ENCODE data around the gene SRPX.

Gene SRPX, protein sequence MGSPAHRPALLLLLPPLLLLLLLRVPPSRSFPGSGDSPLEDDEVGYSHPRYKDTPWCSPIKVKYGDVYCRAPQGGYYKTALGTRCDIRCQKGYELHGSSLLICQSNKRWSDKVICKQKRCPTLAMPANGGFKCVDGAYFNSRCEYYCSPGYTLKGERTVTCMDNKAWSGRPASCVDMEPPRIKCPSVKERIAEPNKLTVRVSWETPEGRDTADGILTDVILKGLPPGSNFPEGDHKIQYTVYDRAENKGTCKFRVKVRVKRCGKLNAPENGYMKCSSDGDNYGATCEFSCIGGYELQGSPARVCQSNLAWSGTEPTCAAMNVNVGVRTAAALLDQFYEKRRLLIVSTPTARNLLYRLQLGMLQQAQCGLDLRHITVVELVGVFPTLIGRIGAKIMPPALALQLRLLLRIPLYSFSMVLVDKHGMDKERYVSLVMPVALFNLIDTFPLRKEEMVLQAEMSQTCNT

DNA sequence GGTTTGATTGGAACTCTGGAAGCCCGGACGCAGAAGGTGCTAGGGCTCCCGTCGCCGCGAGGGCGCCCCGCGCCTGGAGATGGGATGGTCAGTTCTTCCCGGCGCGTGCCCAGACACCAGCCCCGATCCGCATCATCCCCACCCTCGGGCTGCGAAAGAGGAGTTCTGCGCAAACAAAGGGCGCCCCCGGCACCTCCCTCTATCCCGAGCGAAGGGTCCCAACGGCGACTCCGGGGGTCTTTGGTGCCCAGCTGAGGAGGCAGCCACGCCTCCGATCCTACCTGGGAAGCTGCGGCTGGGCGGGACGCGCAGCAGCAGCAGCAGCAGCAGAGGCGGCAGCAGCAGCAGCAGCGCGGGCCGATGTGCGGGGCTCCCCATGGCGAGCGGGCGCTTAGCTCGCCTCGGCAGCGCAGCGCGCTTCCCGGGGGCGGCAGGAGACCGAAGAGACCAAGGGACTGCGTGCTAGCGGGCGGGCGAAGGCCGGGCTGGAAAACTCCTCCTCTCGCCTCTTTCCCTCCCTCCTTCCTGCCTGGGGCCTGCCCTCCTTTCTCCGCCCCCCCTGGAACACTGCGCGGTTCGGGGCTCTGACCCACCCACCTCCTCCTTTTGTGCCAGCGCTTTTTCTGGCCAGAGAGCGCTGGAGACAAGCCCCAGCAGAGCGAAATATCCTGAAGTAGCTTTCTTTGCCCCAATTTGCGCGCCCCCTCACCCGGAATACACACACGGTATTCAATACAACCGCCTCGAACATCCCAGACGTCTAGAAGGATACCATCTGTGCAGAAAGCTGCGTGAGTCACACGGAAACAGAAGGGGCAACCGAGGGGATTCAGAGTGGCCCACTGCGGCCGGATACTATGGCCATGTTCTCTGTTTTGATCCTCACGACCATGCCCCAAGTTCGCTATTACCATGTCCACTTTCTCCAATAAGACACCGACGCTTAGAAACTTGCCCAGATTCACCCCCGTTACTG is at the start of gene SRPX:
SRPX (minus strand) TSS at position 457 of the 976 bp plus-strand sequence; CDS start at position 378, 79 bp downstream.
- H3K27me3 ChIP-seq (ENCODE audit: control insufficient read depth in 5 of 5, insufficient read depth in 4 of 5, low read length in 5 of 5) = peaks cover 4 to 24% (median 22%) of the 10 kb centered on the region in 5 donors
- no peak within 1 kb of the TSS for H3K27ac ChIP-seq (ENCODE audit: low read depth, low read length)
- H3K4me3 ChIP-seq (ENCODE audit: low read depth in 1 of 5, low read length in 5 of 5) = peak within 1 kb of the TSS; percentile 52 to 72 (median 64)

DNA sequence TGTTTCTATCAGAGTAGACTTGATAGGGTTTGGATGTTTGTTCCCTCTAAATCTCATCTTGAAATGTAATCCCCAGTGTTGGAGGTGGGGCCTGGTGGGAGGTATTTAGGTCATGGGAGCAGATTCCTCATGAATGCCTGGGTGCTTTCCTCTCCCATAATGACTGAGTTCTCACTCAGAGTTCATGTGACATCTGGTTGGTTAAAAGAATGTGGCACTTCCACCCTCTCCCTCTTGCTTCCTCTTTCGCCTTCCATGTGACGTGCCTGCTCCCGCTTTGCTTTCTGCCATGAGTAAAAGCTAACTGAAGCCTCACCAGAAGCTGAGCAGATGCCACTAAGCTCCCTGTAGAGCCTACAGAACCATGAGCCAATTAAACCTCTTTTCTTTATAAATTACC is 47.3 kb upstream of the SRPX start:
- Histone ChIP-seq H3K9me3 (ENCODE audit: control insufficient read depth in 5 of 5, low read length in 5 of 5) (no peaks in the 10 kb centered on the region), H3K9ac (ENCODE audit: low read length in 5 of 5) (no peak overlapping the region), H3K36me3 (ENCODE audit: control insufficient read depth in 5 of 5, insufficient read depth in 5 of 5, low read length in 5 of 5) (no peaks in the 10 kb centered on the region), H3K27me3 (ENCODE audit: control insufficient read depth in 5 of 5, insufficient read depth in 4 of 5, low read length in 5 of 5) (peaks cover 0 to 9% (median 0%) of the 10 kb centered on the region in 5 donors), H3K4me1 (ENCODE audit: control insufficient read depth in 5 of 5, insufficient read depth in 5 of 5, low read length in 5 of 5) (no peaks in the 10 kb centered on the region), H3K4me3 (ENCODE audit: low read depth in 1 of 5, low read length in 5 of 5) (no peak overlapping the region), H3K27ac (ENCODE audit: low read depth, low read length) (no peak overlapping the region)

More for the DNA sequence above, at the start of gene SRPX:
- H3K4me1 ChIP-seq (ENCODE audit: control insufficient read depth in 5 of 5, insufficient read depth in 5 of 5, low read length in 5 of 5) = peaks cover 0 to 28% (median 13%) of the 10 kb centered on the region in 5 donors
- H3K9me3 ChIP-seq (ENCODE audit: control insufficient read depth in 5 of 5, low read length in 5 of 5) = no peaks in the 10 kb centered on the region
- peak within 1 kb of the TSS in 4 of 5 donors; percentile 24 to 79 (median 57) for H3K9ac ChIP-seq (ENCODE audit: low read length in 5 of 5)
- H3K36me3 ChIP-seq (ENCODE audit: control insufficient read depth in 5 of 5, insufficient read depth in 5 of 5, low read length in 5 of 5) = no peaks in the 10 kb centered on the region

DNA sequence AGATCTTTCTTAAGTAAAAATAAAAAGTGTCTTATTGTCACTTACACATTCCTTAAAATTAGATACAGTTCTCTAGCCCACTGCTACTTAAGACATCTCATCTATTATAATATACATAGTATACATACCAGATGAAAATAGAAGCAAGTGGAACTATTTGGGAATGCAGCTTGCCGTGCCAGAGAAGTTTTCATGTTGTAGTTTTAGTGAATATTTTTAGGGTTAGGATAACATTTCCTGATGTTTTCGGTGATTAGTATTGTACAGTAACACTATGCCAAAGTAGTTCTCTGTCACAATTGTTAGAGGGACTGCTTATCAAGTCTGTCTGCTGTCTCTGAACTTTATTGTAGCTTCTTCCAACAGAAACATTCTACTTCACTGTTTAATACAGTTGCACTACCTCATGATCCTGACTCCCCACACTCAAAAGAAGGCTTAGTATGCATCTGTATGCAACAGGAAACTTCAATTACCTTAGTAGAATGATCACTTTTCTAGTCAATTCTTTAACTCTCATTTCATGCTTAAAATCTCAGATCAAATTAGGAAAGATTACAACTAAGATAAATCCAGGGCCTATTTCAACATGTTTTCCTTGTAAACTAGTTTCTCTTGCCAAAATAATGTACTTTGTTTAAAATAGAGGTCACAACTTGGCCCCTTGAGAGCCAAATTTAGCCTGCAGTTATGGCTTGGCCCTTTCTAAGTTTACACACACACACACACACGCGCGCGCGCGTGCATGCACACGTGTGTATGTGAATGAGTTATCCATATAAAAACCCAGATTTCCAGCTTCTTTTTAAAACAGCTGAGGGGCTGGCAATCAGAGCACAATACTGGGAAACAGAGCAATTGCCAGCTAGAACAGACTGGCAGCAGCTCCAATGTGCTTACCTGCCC is 42.3 kb upstream of the SRPX start:
- H3K27ac ChIP-seq (ENCODE audit: low read depth, low read length) = no peak overlapping the region
- no peaks in the 10 kb centered on the region for H3K4me1 ChIP-seq (ENCODE audit: control insufficient read depth in 5 of 5, insufficient read depth in 5 of 5, low read length in 5 of 5)
- H3K9me3 ChIP-seq (ENCODE audit: control insufficient read depth in 5 of 5, low read length in 5 of 5) = no peaks in the 10 kb centered on the region
- H3K9ac ChIP-seq (ENCODE audit: low read length in 5 of 5) = no peak overlapping the region
- H3K4me3 ChIP-seq (ENCODE audit: low read depth in 1 of 5, low read length in 5 of 5) = no peak overlapping the region
- H3K36me3 ChIP-seq (ENCODE audit: control insufficient read depth in 5 of 5, insufficient read depth in 5 of 5, low read length in 5 of 5) = no peaks in the 10 kb centered on the region
- peaks cover 0 to 9% (median 0%) of the 10 kb centered on the region in 5 donors for H3K27me3 ChIP-seq (ENCODE audit: control insufficient read depth in 5 of 5, insufficient read depth in 4 of 5, low read length in 5 of 5)

DNA sequence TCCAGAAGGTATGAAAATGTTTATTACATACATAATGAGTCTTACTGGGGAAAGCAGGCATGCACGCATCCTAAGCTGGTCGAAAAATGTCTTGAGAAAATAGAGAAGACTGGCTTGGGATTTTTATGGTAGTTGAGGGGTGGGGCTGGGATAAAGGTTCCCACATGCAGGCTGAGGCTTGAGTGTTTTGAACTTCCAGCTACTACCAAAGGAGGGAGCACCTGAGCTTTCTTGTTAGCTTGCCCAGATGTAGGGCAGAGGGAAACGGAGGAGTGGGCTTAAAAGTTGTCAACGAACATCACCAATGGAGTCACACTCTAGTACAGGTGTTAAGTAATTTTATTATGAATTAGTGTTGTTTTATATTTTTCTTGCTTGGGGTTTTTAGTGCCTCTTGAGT is 39.6 kb upstream of the SRPX start:
- Histone ChIP-seq H3K36me3 (ENCODE audit: control insufficient read depth in 5 of 5, insufficient read depth in 5 of 5, low read length in 5 of 5) (no peaks in the 10 kb centered on the region), H3K4me3 (ENCODE audit: low read depth in 1 of 5, low read length in 5 of 5) (no peak overlapping the region), H3K4me1 (ENCODE audit: control insufficient read depth in 5 of 5, insufficient read depth in 5 of 5, low read length in 5 of 5) (peaks cover 0 to 12% (median 0%) of the 10 kb centered on the region in 5 donors), H3K27me3 (ENCODE audit: control insufficient read depth in 5 of 5, insufficient read depth in 4 of 5, low read length in 5 of 5) (peaks cover 0 to 11% (median 6%) of the 10 kb centered on the region in 5 donors), H3K9ac (ENCODE audit: low read length in 5 of 5) (no peak overlapping the region), H3K9me3 (ENCODE audit: control insufficient read depth in 5 of 5, low read length in 5 of 5) (no peaks in the 10 kb centered on the region), H3K27ac (ENCODE audit: low read depth, low read length) (no peak overlapping the region)

DNA sequence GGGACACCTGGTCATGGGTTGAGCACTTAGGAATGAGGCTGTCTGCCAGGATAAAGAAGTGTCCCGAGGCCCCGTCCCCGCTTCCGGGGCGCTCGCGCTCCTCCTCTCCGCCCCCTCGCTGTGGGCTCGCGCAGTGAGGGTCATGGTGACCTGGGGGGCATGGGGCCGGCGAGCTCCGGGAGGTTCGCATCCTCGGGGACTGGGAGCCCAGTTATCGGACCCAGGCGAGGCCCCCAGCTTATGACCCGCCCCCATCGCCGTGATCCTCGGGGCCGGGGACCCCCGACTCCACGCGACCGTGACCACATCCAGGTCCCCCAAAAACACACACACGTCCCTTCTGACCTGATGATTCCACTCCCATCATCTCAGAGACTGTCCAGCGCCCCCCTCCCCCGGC is 35.3 kb upstream of the SRPX start:
- H3K9me3 ChIP-seq (ENCODE audit: control insufficient read depth in 5 of 5, low read length in 5 of 5) = no peaks in the 10 kb centered on the region
- no peak overlapping the region for H3K9ac ChIP-seq (ENCODE audit: low read length in 5 of 5)
- H3K4me3 ChIP-seq (ENCODE audit: low read depth in 1 of 5, low read length in 5 of 5) = no peak overlapping the region
- H3K27ac ChIP-seq (ENCODE audit: low read depth, low read length) = no peak overlapping the region
- peaks cover 0 to 14% (median 0%) of the 10 kb centered on the region in 5 donors for H3K4me1 ChIP-seq (ENCODE audit: control insufficient read depth in 5 of 5, insufficient read depth in 5 of 5, low read length in 5 of 5)
- peaks cover 0 to 8% (median 6%) of the 10 kb centered on the region in 5 donors for H3K27me3 ChIP-seq (ENCODE audit: control insufficient read depth in 5 of 5, insufficient read depth in 4 of 5, low read length in 5 of 5)
- H3K36me3 ChIP-seq (ENCODE audit: control insufficient read depth in 5 of 5, insufficient read depth in 5 of 5, low read length in 5 of 5) = no peaks in the 10 kb centered on the region

DNA sequence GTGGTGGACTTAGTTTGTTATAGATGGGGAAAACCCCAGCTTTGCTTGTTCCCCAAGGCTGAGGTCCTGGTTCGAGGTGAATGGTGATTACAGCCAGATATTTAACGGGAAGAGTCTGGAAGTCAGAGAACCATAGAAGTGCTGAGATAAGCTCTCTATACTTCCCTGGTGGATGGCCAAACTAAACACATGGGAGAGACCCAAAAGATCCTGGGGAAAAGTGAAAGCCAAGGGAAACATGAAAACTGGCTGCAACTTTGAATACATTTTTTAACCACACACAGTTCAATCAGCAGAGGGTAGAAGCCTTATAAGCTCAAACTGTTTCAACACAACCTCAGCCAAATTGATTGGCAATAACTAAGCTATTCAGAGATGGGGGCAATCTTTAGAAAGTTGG is 29.3 kb upstream of the SRPX start:
- no peak overlapping the region for H3K9ac ChIP-seq (ENCODE audit: low read length in 5 of 5)
- H3K36me3 ChIP-seq (ENCODE audit: control insufficient read depth in 5 of 5, insufficient read depth in 5 of 5, low read length in 5 of 5) = no peaks in the 10 kb centered on the region
- H3K27me3 ChIP-seq (ENCODE audit: control insufficient read depth in 5 of 5, insufficient read depth in 4 of 5, low read length in 5 of 5) = peaks cover 0 to 2% (median 0%) of the 10 kb centered on the region in 5 donors
- no peaks in the 10 kb centered on the region for H3K4me1 ChIP-seq (ENCODE audit: control insufficient read depth in 5 of 5, insufficient read depth in 5 of 5, low read length in 5 of 5)
- H3K9me3 ChIP-seq (ENCODE audit: control insufficient read depth in 5 of 5, low read length in 5 of 5) = no peaks in the 10 kb centered on the region
- no peak overlapping the region for H3K27ac ChIP-seq (ENCODE audit: low read depth, low read length)
- H3K4me3 ChIP-seq (ENCODE audit: low read depth in 1 of 5, low read length in 5 of 5) = no peak overlapping the region

DNA sequence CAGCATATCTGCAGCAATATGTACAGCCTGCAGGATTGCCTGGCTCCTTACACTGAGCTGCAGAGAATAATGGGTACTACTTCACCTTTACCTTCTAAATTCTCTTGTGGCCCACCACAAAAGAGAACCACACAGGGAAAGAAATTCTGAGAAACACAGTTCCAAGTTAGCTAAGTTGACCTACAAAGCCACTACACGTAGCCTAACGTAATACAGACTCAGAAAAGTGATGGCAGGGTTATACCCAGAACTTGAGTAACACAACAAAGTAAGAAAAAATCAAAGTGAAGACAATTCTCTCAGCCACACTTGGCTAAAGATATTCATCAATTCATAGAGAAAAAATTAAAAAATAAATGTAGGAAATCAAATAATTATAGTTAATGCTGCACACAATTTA is 26.4 kb upstream of the SRPX start:
- H3K27me3 ChIP-seq (ENCODE audit: control insufficient read depth in 5 of 5, insufficient read depth in 4 of 5, low read length in 5 of 5) = peaks cover 0 to 3% (median 0%) of the 10 kb centered on the region in 5 donors
- no peak overlapping the region for H3K4me3 ChIP-seq (ENCODE audit: low read depth in 1 of 5, low read length in 5 of 5)
- H3K9me3 ChIP-seq (ENCODE audit: control insufficient read depth in 5 of 5, low read length in 5 of 5) = no peaks in the 10 kb centered on the region
- no peaks in the 10 kb centered on the region for H3K4me1 ChIP-seq (ENCODE audit: control insufficient read depth in 5 of 5, insufficient read depth in 5 of 5, low read length in 5 of 5)
- no peak overlapping the region for H3K27ac ChIP-seq (ENCODE audit: low read depth, low read length)
- H3K9ac ChIP-seq (ENCODE audit: low read length in 5 of 5) = no peak overlapping the region
- H3K36me3 ChIP-seq (ENCODE audit: control insufficient read depth in 5 of 5, insufficient read depth in 5 of 5, low read length in 5 of 5) = no peaks in the 10 kb centered on the region

DNA sequence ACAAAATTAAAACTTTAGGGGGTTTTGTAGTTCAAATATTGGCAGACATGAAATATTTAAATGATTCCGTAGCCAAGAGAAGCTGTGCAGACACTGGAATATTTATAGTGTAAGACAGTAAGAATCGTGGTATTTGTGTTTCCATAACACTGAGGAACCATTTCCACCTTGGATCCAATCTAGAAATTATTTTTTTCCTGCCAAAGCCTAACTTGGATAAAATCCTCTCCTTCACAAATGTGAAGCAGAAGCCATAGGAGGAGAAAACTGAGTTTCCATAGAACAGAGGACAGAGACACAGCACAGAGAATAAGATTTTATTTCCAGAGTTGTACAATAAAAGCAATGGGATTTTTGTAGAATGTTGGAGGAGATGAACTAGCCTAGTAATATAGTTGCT is 19.9 kb upstream of the SRPX start:
- Histone ChIP-seq H3K9me3 (ENCODE audit: control insufficient read depth in 5 of 5, low read length in 5 of 5) (no peaks in the 10 kb centered on the region), H3K36me3 (ENCODE audit: control insufficient read depth in 5 of 5, insufficient read depth in 5 of 5, low read length in 5 of 5) (no peaks in the 10 kb centered on the region), H3K27ac (ENCODE audit: low read depth, low read length) (no peak overlapping the region), H3K4me1 (ENCODE audit: control insufficient read depth in 5 of 5, insufficient read depth in 5 of 5, low read length in 5 of 5) (no peaks in the 10 kb centered on the region), H3K27me3 (ENCODE audit: control insufficient read depth in 5 of 5, insufficient read depth in 4 of 5, low read length in 5 of 5) (peaks cover 0 to 5% (median 2%) of the 10 kb centered on the region in 5 donors), H3K4me3 (ENCODE audit: low read depth in 1 of 5, low read length in 5 of 5) (no peak overlapping the region), H3K9ac (ENCODE audit: low read length in 5 of 5) (no peak overlapping the region)

DNA sequence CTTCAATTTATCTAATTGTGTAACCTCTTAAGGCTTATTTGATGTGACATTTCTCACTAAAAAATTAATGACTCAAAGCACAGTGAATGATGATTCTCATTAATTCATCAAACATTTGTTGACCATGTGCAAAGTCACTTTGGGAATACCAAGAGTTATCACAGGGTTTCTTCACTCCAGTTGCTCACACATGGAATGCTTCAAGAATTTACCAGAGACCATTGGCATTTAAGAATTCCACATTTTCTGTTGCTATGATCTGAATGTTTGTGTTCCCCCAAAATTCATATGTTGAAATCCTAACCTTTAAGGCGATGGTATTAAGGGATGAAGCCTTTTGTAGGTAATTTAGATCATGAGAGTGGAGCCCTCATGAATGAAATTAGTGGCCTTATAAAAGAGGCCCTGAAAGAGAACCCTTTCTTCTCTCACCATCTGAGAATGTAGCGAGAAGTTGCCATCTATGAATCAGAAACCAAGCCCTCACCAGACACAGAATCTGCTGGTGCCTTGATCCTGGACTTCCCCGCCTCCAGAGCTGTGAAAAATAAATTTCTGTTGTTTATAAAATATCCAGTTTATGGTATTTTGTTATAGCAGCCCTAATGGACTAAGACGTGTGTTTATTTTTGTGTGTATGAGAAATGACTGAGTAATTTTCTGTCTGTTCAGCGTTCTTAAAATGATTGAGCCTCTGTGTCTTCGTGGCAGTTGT is 16.4 kb upstream of the SRPX start:
- peaks cover 0 to 2% (median 2%) of the 10 kb centered on the region in 5 donors for H3K27me3 ChIP-seq (ENCODE audit: control insufficient read depth in 5 of 5, insufficient read depth in 4 of 5, low read length in 5 of 5)
- H3K4me3 ChIP-seq (ENCODE audit: low read depth in 1 of 5, low read length in 5 of 5) = no peak overlapping the region
- no peaks in the 10 kb centered on the region for H3K9me3 ChIP-seq (ENCODE audit: control insufficient read depth in 5 of 5, low read length in 5 of 5)
- H3K4me1 ChIP-seq (ENCODE audit: control insufficient read depth in 5 of 5, insufficient read depth in 5 of 5, low read length in 5 of 5) = peaks cover 0 to 24% (median 22%) of the 10 kb centered on the region in 5 donors
- no peak overlapping the region for H3K27ac ChIP-seq (ENCODE audit: low read depth, low read length)
- no peaks in the 10 kb centered on the region for H3K36me3 ChIP-seq (ENCODE audit: control insufficient read depth in 5 of 5, insufficient read depth in 5 of 5, low read length in 5 of 5)
- no peak overlapping the region for H3K9ac ChIP-seq (ENCODE audit: low read length in 5 of 5)

All from subcutaneous abdominal adipose tissue (tissue), 5 donors.